Cardiac fibroblast (primary cell): ENCODE measurements around the gene CD68.

Source experiments
- DNase-seq, 2 donors: peaks; one replicate each; pipeline versions ENCODE4 v3.0.0 to v3.0.0-alpha.2; 2010; ENCODE audit warnings: low read depth in 2 of 2
- H3K4me3 ChIP-seq, 2 donors: replicated peaks in 1 of 2; 1 replicate in 1 of 2; 2 replicates in 1 of 2; pipeline ENCODE4 v1.5.1; 2011; ENCODE audit warnings: low read depth in 2 of 2, low read length in 2 of 2, mild to moderate bottlenecking in 2 of 2, moderate library complexity in 1 of 2
- CTCF ChIP-seq: IDR thresholded peaks from one replicate; pipeline ENCODE4 v1.5.1; 2011; ENCODE audit warnings: low read depth, mild to moderate bottlenecking, low read length, inconsistent platforms

CD68 gene

DNA sequence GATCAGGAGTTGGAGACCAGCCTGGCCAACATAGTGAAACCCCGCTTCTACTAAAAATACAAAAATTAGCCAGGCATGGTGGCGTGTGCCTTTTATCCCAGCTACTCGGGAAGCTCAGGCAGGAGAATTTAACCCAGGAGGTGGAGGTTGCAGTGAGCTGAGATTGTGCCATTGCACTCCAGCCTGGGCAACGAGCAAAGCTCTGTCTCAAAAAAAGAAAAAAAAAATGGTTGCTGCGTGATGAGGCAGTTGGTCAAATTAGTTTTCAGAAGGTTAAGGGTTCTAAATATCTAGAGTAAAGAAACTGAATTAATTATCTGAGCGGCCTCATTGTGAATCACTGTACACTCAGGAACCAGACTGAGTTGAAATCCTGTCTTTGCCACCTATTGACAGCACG is 3.5 kb upstream of the CD68 start:
- TF ChIP-seq CTCF = no peak
- DNase-seq = no peak
- peak overlapping the region in 1 of 2 donors; percentile 99 for H3K4me3 ChIP-seq

DNA sequence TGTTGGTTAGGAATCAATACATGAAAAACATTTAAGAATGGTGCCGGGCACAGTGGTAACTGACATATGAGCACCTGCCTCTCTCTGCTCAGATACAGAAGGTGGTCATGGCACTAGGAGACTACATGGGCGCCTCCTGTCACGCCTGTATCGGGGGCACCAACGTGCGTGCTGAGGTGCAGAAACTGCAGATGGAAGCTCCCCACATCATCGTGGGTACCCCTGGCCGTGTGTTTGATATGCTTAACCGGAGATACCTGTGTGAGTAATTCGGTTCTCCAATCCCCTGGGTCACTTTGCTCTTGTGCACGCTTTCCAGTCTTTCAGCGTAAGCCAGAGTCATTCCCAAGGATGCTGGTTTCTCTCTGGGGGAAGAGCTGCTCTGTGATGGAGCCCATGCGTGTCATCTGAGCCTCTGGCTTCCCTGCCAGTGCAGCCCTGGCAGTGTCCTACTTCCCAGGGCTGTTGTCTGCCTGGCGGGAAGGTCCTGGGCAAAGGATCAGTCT is 3.0 kb upstream of the CD68 start:
- no peak overlapping the region for H3K4me3 ChIP-seq
- no peak for TF ChIP-seq CTCF
- DNase-seq = no peak

DNA sequence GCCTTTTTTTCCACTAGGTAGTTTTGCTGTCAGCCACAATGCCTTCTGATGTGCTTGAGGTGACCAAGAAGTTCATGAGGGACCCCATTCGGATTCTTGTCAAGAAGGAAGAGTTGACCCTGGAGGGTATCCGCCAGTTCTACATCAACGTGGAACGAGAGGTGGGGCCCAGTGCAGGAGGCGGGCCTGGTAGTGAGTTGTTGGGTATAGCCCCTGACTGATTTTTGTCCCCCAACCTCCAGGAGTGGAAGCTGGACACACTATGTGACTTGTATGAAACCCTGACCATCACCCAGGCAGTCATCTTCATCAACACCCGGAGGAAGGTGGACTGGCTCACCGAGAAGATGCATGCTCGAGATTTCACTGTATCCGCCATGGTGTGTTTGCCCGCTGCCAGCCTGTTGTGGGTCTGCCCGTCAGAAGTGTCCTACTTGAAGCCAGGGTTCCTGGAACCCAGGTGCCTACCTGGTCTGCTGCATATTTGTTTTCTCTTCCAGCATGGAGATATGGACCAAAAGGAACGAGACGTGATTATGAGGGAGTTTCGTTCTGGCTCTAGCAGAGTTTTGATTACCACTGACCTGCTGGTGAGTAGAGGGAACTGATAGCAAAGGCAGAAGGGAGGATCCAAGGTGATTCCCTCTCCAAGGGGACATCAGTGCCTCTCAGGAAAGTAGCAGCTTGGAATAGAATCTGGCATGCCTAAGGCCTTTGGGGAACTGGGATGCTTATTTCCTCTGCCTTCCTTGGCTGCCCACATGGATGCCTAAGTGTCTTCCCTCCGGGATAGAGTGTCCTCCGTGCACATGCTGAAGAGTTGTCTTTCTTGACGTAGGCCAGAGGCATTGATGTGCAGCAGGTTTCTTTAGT is 1.9 kb upstream of the CD68 start:
- no peak for DNase-seq
- TF ChIP-seq CTCF = no peak
- H3K4me3 ChIP-seq = no peak overlapping the region

GRCh38 chr17:7579834-7580603 is 581 bp downstream of the CD68 start:
- no peak for TF ChIP-seq CTCF
- DNase-seq = no peak
- H3K4me3 ChIP-seq = peak overlapping the region in 1 of 2 donors; percentile 25

DNA sequence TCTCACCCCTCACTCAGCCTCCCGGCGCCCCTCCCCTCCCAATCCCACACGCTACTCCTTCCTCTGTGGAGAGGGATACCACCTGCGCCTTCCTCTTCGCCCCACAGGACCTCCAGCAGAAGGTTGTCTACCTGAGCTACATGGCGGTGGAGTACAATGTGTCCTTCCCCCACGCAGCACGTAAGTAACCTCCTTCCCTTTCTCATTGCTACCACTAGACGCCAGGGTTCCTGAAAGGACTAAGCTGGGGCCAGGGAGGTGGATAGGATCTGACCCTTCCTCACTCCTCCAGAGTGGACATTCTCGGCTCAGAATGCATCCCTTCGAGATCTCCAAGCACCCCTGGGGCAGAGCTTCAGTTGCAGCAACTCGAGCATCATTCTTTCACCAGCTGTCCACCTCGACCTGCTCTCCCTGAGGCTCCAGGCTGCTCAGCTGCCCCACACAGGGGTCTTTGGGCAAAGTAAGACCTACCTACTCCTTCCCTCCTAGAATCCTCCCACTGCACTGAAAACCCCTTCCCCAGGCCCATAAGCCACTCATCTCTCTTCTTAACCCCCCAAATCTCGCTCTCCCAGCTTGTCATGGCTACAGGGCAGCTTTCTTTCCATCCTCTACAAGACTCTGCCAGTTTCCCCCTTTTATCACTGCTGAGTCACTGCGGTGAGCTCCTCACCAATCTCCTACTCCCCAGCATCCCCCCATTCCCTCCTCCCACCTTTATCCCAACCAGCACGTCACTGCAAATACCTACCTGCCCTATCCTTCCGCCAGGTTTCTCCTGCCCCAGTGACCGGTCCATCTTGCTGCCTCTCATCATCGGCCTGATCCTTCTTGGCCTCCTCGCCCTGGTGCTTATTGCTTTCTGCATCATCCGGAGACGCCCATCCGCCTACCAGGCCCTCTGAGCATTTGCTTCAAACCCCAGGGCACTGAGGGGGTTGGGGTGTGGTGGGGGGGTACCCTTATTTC is 1.5 kb downstream of the CD68 start:
- TF ChIP-seq CTCF = no peak
- no peak for DNase-seq

More for the DNA sequence above, 1.5 kb downstream of the CD68 start:
- H3K4me3 ChIP-seq = no peak overlapping the region
